ENCODE data around the gene RNF31.

- TF ChIP-seq POLR2A (IDR thresholded peaks at IDR 0.05; ENCODE audit: low read depth, low read length) (no peak), POLR2AphosphoS5 (IDR thresholded peaks at IDR 0.05; ENCODE audit: low read depth, low read length) (no peak)
These were observed 39.7 kb downstream of the RNF31 start for GRCh38 chr14:24186831-24187538.

Data from GM12892 (cell line).